H1 (cell line): ENCODE results near the gene GMPPA. TPM values are rescaled to one million over a fixed set of nuclear protein-coding genes. Genes with fewer than 3 reads are reported as not detected.

ENCODE experiments used
- POU5F1 ChIP-seq: IDR thresholded peaks from 2 replicates; pipeline ENCODE4 v1.6.1; 2011; ENCODE audit warnings: low read depth, mild to moderate bottlenecking, low read length, moderate library complexity
- polyA plus RNA-seq, 7 experiments: library from polyadenylated mRNA; depleted of rRNA in 3 of 7; stranded (reverse) in 5 of 7; unstranded in 2 of 7; fragments of >200 nt in 5 of 7; fragments of 200-250 nt in 2 of 7; gene quantifications; 1 replicate in 5 of 7; 2 replicates in 1 of 7; 4 replicates in 1 of 7; pipeline versions ENCODE4 v1.2.1 to v1.2.3, GENCODE V29; 2011 to 2013; ENCODE audit warnings: missing spikeins in 2 of 7, mixed read lengths in 2 of 7
- total RNA-seq: library from RNA; stranded (reverse); fragmentation: NEBNext Ultra II Directional; extraction: Animal tissue kit (Norgen Biotek cat#: 25700); gene quantifications from 2 replicates; pipeline ENCODE4 v1.2.1, GENCODE V29; 2021

The GMPPA gene
- total and polyA plus RNA-seq, 2 of the 8 experiments (the other 6 are each of a cell fraction or from before 2014, with no cell fraction given): 34.3 to 98.8 TPM

DNA sequence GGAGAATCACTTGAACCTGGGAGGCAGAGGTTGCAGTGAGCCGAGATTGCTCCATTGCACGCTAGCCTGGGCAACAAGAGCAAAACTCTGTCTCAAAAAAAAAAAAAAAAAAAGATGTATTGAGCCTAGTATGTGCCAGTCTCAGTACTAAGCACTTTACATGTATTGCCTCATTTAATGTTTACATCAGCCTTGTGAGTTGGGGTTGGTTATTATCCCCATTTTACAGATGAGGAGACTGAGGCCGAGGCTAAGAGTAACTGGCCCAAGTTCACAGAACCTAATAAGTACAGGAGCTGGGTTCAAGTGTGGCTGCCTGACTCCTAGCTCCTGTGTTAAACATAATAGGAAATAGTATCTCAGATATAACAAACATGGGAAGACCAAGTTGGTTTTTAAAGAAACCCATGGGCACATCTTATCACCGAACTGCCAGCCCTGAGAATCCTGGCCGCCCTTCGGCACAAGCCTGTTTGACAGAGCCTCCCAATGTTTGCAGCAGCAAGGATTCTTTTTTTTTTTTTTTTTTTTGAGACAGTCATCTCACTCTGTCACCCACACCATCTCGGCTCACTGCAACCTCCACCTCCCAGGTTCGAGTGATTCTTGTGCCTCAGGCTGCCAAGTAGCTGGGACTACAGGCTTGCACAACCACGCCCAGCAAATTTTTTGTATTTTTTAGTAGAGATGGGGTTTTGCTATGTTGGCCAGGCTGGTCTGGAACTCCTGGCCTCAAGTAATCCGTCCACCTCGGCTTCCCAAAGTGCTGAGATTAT, 24.2 kb upstream of the GMPPA start (continued):
- no peak for TF ChIP-seq POU5F1
